Panc1 (cell line): ENCODE results near the gene HYLS1. TPM values are rescaled to one million over a fixed set of nuclear protein-coding genes. Genes with fewer than 3 reads are reported as not detected.
A peak's percentile ranks its signal among the peaks of the same experiment; 100 is the strongest.

ENCODE experiments used
- ATAC-seq: fragments of 200-7000 bp; cut with Tn5 transposase; 2 replicates; pipeline ENCODE4 v1.9.1; 2020; ENCODE audit warnings: mild to moderate bottlenecking, moderate library complexity
- BruUV-seq: library from RNA; stranded (reverse); fragments of 400-500 nt; replicated peaks from 2 replicates; lab custom pipeline; 2021; lab: Mats Ljungman, UMichigan
- CTCF ChIA-PET: fragments of 300-600 bp; sonication (Branson Sonifier 250); formaldehyde crosslinking; loops from one replicate; lab custom pipeline; 2022; ENCODE audit warnings: antibody characterized with exemption; lab: Charles Lee
- POLR2A ChIA-PET: fragments of 300-600 bp; sonication (Branson Sonifier 250); formaldehyde crosslinking; loops from one replicate; lab custom pipeline; 2022; ENCODE audit warnings: antibody characterized with exemption; lab: Charles Lee
- DNase-seq: peaks from one replicate; pipeline ENCODE4 v3.0.0-alpha.2; 2010; ENCODE audit warnings: low read depth, low spot score
- H3K27ac ChIP-seq: 2 replicates; pipeline ENCODE4 v1.5.1; 2011; ENCODE audit warnings: mild to moderate bottlenecking, low read length, inconsistent platforms
- H3K27me3 ChIP-seq: fragments of 200-500 bp; sonication (Bioruptor generic); 2 replicates; pipeline ENCODE4 v1.6.0; 2014; ENCODE audit warnings: low read length, inconsistent platforms; ENCODE audit not compliant: control insufficient read depth, insufficient read depth
- H3K36me3 ChIP-seq: fragments of 200-500 bp; sonication (Bioruptor generic); 2 replicates; pipeline ENCODE4 v1.5.1; 2014; ENCODE audit warnings: inconsistent platforms, mild to moderate bottlenecking, low read length, moderate library complexity; ENCODE audit not compliant: control insufficient read depth, insufficient read depth
- H3K4me1 ChIP-seq: 2 replicates; pipeline ENCODE4 v1.5.1; 2011; ENCODE audit warnings: inconsistent platforms, mild to moderate bottlenecking, low read length, moderate library complexity; ENCODE audit not compliant: control insufficient read depth, insufficient read depth
- H3K4me3 ChIP-seq, 2 experiments: 2 replicates each; pipeline ENCODE4 v1.5.1; 2011 to 2012; ENCODE audit warnings: low read depth in 2 of 2, low read length in 2 of 2, mild to moderate bottlenecking in 2 of 2, inconsistent platforms in 1 of 2, moderate library complexity in 1 of 2
- H3K9me3 ChIP-seq: fragments of 200-500 bp; sonication (Bioruptor generic); 2 replicates; pipeline ENCODE4 v1.5.1; 2014; ENCODE audit warnings: low read depth, mild to moderate bottlenecking, inconsistent platforms, low read length, moderate library complexity; ENCODE audit not compliant: control insufficient read depth, insufficient read depth
- CTCF ChIP-seq: fragments of 450-650 bp; IDR thresholded peaks from 2 replicates; pipeline ENCODE4 v1.5.1; 2017; ENCODE audit warnings: mild to moderate bottlenecking
- POLR2AphosphoS5 ChIP-seq: IDR thresholded peaks from 2 replicates; pipeline ENCODE4 v1.6.1; 2012; ENCODE audit warnings: mild to moderate bottlenecking, low read depth, low read length, moderate library complexity
- REST ChIP-seq, 2 experiments: IDR thresholded peaks; 2 replicates each; pipeline ENCODE4 v1.6.1; 2011 to 2012; ENCODE audit warnings: low read depth in 2 of 2, control low read depth in 1 of 2, low read length in 1 of 2, mild to moderate bottlenecking in 1 of 2, moderate library complexity in 1 of 2; ENCODE audit not compliant: insufficient read depth in 1 of 2
- SIN3A ChIP-seq: IDR thresholded peaks from 2 replicates; pipeline ENCODE4 v1.6.1; 2012; ENCODE audit warnings: low read depth, mild to moderate bottlenecking, low read length, moderate library complexity, borderline replicate concordance; ENCODE audit not compliant: insufficient read depth
- TCF7L2 ChIP-seq: IDR thresholded peaks from 2 replicates; pipeline ENCODE4 v1.6.1; 2011; ENCODE audit warnings: mild to moderate bottlenecking, low read depth, low read length, inconsistent platforms
- in situ Hi-C: cut with HindIII; loops from 2 replicates; pipeline ENCODE4 v1.10.0; 2016; ENCODE audit warnings: low sequenced_read_pairs, low pct_unique_long_range_greater_than_20kb
- intact Hi-C: fragments of 100-400 bp; cut with micrococcal nuclease; formaldehyde crosslinking; loops from one replicate; pipeline ENCODE4 v1.10.0; 2022; ENCODE audit not compliant: unreplicated experiment
- total RNA-seq: library from RNA; stranded (reverse); gene quantifications from one replicate; pipeline ENCODE4 v1.2.1, GENCODE V29; 2021; ENCODE audit not compliant: unreplicated experiment

The HYLS1 gene
- total RNA-seq, 1 experiment from 2014 or later, result 32.2 TPM

- intact Hi-C loops, result no loop called here
- peak; percentile 35; the same call in 1 of the 2 replicates for TF ChIP-seq CTCF
- TF ChIP-seq SIN3A, result no peak
- peaks cover 4% of the 10 kb centered on the region for H3K27me3 ChIP-seq
- no peak overlapping the region for H3K4me3 ChIP-seq
- no peaks in the 10 kb centered on the region for H3K9me3 ChIP-seq
- CTCF ChIA-PET, result no interaction called here
- in situ Hi-C loops, result loop anchor here (25.0 kb wide), 1 partner anchor 277 kb away; the partner anchor contains the start of genes FAM118B and RPUSD4
- no peak for ATAC-seq
- H3K36me3 ChIP-seq, result no peaks in the 10 kb centered on the region
- POLR2A ChIA-PET, result no interaction called here
- H3K27ac ChIP-seq, result no peak overlapping the region
- no peak for DNase-seq
- peaks cover 4% of the 10 kb centered on the region; the same call in 1 of the 2 replicates for H3K4me1 ChIP-seq
- no TSS peak for BruUV-seq
These were observed 47.6 kb downstream of the HYLS1 start for GRCh38 chr11:125935056-125935455.

- intact Hi-C loops (no loop called here), in situ Hi-C loops (loop anchor here (25.0 kb wide), 1 partner anchor 277 kb away; the partner anchor contains the start of genes FAM118B and RPUSD4)
- Histone ChIP-seq H3K36me3 (no peaks in the 10 kb centered on the region), H3K27ac (no peak overlapping the region), H3K27me3 (peaks cover 4% of the 10 kb centered on the region), H3K4me3 (no peak overlapping the region), H3K4me1 (peaks cover 4% of the 10 kb centered on the region; the same call in 1 of the 2 replicates), H3K9me3 (no peaks in the 10 kb centered on the region)
- CTCF ChIA-PET, result no interaction called here
- ATAC-seq (no peak), DNase-seq (no peak)
- POLR2A ChIA-PET, result no interaction called here
- TF ChIP-seq CTCF, result no peak
- no peak for TF ChIP-seq POLR2AphosphoS5
- no peak for TF ChIP-seq SIN3A
- no peak for TF ChIP-seq TCF7L2
- no peak for TF ChIP-seq REST (IDR thresholded peaks at IDR 0.05; ENCODE audit: insufficient read depth in 1 of 2, low read depth in 2 of 2, low read length in 1 of 2)
- no TSS peak for BruUV-seq
These were observed 48.2 kb downstream of the HYLS1 start for GRCh38 chr11:125935618-125936199.
